CD14-positive monocyte (primary cell): ENCODE measurements around the gene ITPR2. TPM values are rescaled to one million over a fixed set of nuclear protein-coding genes. Genes with fewer than 3 reads are reported as not detected.

ENCODE experiments used
- DNase-seq, 3 donors: peaks; one replicate each; pipeline ENCODE4 v3.0.0-alpha.2; 2011 to 2022
- H2AFZ ChIP-seq: 2 replicates; pipeline ENCODE4 v1.6.0; 2012; ENCODE audit warnings: mild to moderate bottlenecking, low read depth, low read length, inconsistent platforms; ENCODE audit not compliant: insufficient read depth, poor library complexity, severe bottlenecking
- H3K27ac ChIP-seq, 2 donors: 1 replicate in 1 of 2; 2 replicates in 1 of 2; pipeline ENCODE4 v1.5.1; 2012 to 2013; ENCODE audit warnings: low read length in 2 of 2, control low read depth in 1 of 2, inconsistent platforms in 1 of 2, low read depth in 1 of 2, mild to moderate bottlenecking in 1 of 2
- H3K27me3 ChIP-seq, 2 donors: one replicate each; pipeline versions ENCODE4 v1.6.0 to v1.6.1; 2011 to 2013; ENCODE audit warnings: low read length in 2 of 2; ENCODE audit not compliant: control insufficient read depth in 2 of 2, insufficient read depth in 2 of 2
- H3K36me3 ChIP-seq, 2 donors: replicated peaks in 1 of 2; 1 replicate in 1 of 2; 2 replicates in 1 of 2; pipeline versions ENCODE4 v1.5.1 to v1.6.1; 2012 to 2013; ENCODE audit warnings: low read length in 2 of 2, control low read depth in 1 of 2, inconsistent platforms in 1 of 2, mild to moderate bottlenecking in 1 of 2; ENCODE audit not compliant: insufficient read depth in 2 of 2, control insufficient read depth in 1 of 2
- H3K4me1 ChIP-seq, 2 donors: 1 replicate in 1 of 2; 2 replicates in 1 of 2; pipeline versions ENCODE4 v1.5.1 to v1.6.1; 2012 to 2013; ENCODE audit warnings: low read length in 2 of 2, control low read depth in 1 of 2, inconsistent platforms in 1 of 2, mild to moderate bottlenecking in 1 of 2, moderate library complexity in 1 of 2; ENCODE audit not compliant: insufficient read depth in 2 of 2, control insufficient read depth in 1 of 2
- H3K4me2 ChIP-seq: replicated peaks from 2 replicates; pipeline ENCODE3; 2012; ENCODE audit warnings: low read length, moderate library complexity, mild to moderate bottlenecking; ENCODE audit not compliant: poor library complexity, severe bottlenecking; ENCODE audit errors: extremely low read depth
- H3K4me3 ChIP-seq, 3 experiments: fragments of 200-600 bp in 1 of 3; sonication (generic) in 1 of 3; replicated peaks in 1 of 3; 1 replicate in 2 of 3; 2 replicates in 1 of 3; pipeline ENCODE4 v1.5.1; 2011 to 2013; ENCODE audit warnings: low read length in 3 of 3, mild to moderate bottlenecking in 3 of 3, control low read depth in 2 of 3, low read depth in 2 of 3, inconsistent platforms in 1 of 3, moderate library complexity in 1 of 3
- H3K79me2 ChIP-seq: 2 replicates; pipeline ENCODE4 v1.6.0; 2012; ENCODE audit warnings: mild to moderate bottlenecking, control low read depth, inconsistent platforms, low read length, moderate library complexity; ENCODE audit not compliant: insufficient read depth
- H3K9ac ChIP-seq: 2 replicates; pipeline ENCODE4 v1.6.0; 2017; ENCODE audit warnings: low read length, mild to moderate bottlenecking; ENCODE audit not compliant: insufficient read depth, poor library complexity, severe bottlenecking
- H3K9me3 ChIP-seq, 2 donors: replicated peaks in 1 of 2; 1 replicate in 1 of 2; 2 replicates in 1 of 2; pipeline versions ENCODE4 v1.5.1 to v1.6.1; 2012 to 2013; ENCODE audit warnings: low read length in 2 of 2, control low read depth in 1 of 2; ENCODE audit not compliant: control insufficient read depth in 1 of 2, insufficient read depth in 1 of 2
- H4K20me1 ChIP-seq: 2 replicates; pipeline ENCODE4 v1.6.0; 2012; ENCODE audit warnings: mild to moderate bottlenecking, low read length, control low read depth, moderate library complexity; ENCODE audit not compliant: insufficient read depth
- H3K27ac Mint-ChIP-seq, 7 donors: one replicate each; pipeline ENCODE4 v1.8.0; 2020; ENCODE audit warnings: mild to moderate bottlenecking in 7 of 7, mixed read lengths in 7 of 7, moderate library complexity in 6 of 7, inconsistent platforms in 2 of 7
- H3K27me3 Mint-ChIP-seq, 3 donors: one replicate each; pipeline ENCODE4 v1.8.0; 2021 to 2022; ENCODE audit warnings: low read depth in 3 of 3, mild to moderate bottlenecking in 3 of 3, mixed read lengths in 3 of 3, moderate library complexity in 3 of 3, inconsistent platforms in 1 of 3
- H3K36me3 Mint-ChIP-seq, 2 donors: one replicate each; pipeline ENCODE4 v1.8.0; 2020; ENCODE audit warnings: mixed read lengths in 2 of 2, inconsistent platforms in 1 of 2, mild to moderate bottlenecking in 1 of 2
- H3K4me1 Mint-ChIP-seq: one replicate; pipeline ENCODE4 v1.8.0; 2020; ENCODE audit warnings: mild to moderate bottlenecking, mixed read lengths
- H3K4me3 Mint-ChIP-seq, 2 donors: one replicate each; pipeline ENCODE4 v1.8.0; 2020; ENCODE audit warnings: mild to moderate bottlenecking in 2 of 2, mixed read lengths in 2 of 2, moderate library complexity in 1 of 2
- H3K9me3 Mint-ChIP-seq, 7 donors: one replicate each; pipeline ENCODE4 v1.8.0; 2020 to 2022; ENCODE audit warnings: mixed read lengths in 7 of 7, mild to moderate bottlenecking in 6 of 7, moderate library complexity in 6 of 7, inconsistent platforms in 2 of 7
- WGBS: methylation state at CpG from one replicate; pipeline ENCODE4 v1.1.5; 2013; ENCODE audit warnings: missing lambda C conversion rate; ENCODE audit not compliant: insufficient coverage; 5-methylcytosine and 5-hydroxymethylcytosine counted together
- intact Hi-C, 2 donors: fragments of 100-400 bp; cut with micrococcal nuclease; formaldehyde crosslinking; loops; one replicate each; pipeline versions ENCODE4 v1.15.0 to v1.15.1; 2023
- polyA plus RNA-seq, 3 donors: library from polyadenylated mRNA; depleted of rRNA in 1 of 3; unstranded in 2 of 3; stranded (reverse) in 1 of 3; fragments of 300-500 nt in 2 of 3; fragments of >200 nt in 1 of 3; fragmentation: Illumina TruSeq in 2 of 3; gene quantifications; 1 replicate in 2 of 3; 2 replicates in 1 of 3; pipeline ENCODE4 v1.2.3, GENCODE V29; 2012 to 2021
- TF ChIP-seq, protein P1 (sequence below): fragments of 200-600 bp; IDR thresholded peaks from one replicate; pipeline ENCODE4 v1.8.0; 2022; ENCODE audit warnings: antibody characterized with exemption, mild to moderate bottlenecking

Gene ITPR2
- polyA plus RNA-seq, 3 donors: 2.7 to 6.4 (median 5.7) TPM

DNA sequence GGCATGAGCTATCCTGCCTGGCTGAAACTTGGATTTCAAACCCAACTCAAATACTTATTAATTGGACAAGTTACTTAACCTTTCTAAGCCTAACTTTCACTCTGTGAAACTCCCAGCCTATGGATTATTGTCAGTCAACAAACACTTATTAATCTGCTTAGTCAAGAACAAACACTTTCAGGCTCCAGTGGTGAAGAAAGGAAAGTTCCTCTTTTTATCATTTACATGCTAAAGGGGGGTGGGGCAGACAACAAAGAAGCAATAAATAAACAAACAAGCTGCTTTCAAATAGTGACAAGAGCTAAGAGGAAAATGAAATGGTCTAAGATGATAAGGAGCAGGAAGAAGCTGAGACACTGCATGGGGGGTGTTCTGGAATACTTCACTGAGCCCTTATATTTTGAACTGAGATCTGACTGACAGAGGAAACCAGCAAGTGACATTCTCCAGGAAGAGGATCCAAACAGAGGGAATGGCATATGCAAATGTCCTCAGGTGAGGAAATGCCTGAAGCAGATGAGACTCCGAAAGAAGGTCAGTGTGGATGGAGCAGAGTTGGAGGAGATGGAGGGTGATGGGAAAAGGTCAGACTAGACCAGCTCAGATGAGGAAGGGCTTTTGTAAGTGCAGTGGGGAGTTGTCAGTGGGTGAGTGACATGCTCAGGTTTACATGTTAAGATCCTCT, 259.6 kb downstream of the ITPR2 start:
- no peak overlapping the region for H2AFZ ChIP-seq
- intact Hi-C loops: no loop called here
- H3K36me3 ChIP-seq: peaks cover 3 to 29% of the 10 kb centered on the region in 2 donors
- H3K9me3 ChIP-seq: no peaks in the 10 kb centered on the region
- no peak overlapping the region for H3K4me3 ChIP-seq
- Mint-ChIP-seq H3K27me3 (peaks cover 0 to 5% (median 0%) of the 10 kb centered on the region in 3 donors), H3K9me3 (peaks cover 0 to 1% (median 0%) of the 10 kb centered on the region in 7 donors), H3K27ac (peak overlapping the region in 3 of 7 donors; percentile 0 to 13 (median 3)), H3K4me1 (peaks cover 16% of the 10 kb centered on the region), H3K36me3 (peaks cover 32% of the 10 kb centered on the region in 2 donors), H3K4me3 (no peak overlapping the region)
- peaks cover 3% of the 10 kb centered on the region for H4K20me1 ChIP-seq
- H3K4me1 ChIP-seq: peaks cover 5 to 8% of the 10 kb centered on the region in 2 donors
- no peak overlapping the region for H3K9ac ChIP-seq
- no peak for DNase-seq
- H3K27ac ChIP-seq: peak overlapping the region in 1 of 2 donors; percentile 21
- H3K4me2 ChIP-seq: no peak overlapping the region
- TF ChIP-seq, protein P1, sequence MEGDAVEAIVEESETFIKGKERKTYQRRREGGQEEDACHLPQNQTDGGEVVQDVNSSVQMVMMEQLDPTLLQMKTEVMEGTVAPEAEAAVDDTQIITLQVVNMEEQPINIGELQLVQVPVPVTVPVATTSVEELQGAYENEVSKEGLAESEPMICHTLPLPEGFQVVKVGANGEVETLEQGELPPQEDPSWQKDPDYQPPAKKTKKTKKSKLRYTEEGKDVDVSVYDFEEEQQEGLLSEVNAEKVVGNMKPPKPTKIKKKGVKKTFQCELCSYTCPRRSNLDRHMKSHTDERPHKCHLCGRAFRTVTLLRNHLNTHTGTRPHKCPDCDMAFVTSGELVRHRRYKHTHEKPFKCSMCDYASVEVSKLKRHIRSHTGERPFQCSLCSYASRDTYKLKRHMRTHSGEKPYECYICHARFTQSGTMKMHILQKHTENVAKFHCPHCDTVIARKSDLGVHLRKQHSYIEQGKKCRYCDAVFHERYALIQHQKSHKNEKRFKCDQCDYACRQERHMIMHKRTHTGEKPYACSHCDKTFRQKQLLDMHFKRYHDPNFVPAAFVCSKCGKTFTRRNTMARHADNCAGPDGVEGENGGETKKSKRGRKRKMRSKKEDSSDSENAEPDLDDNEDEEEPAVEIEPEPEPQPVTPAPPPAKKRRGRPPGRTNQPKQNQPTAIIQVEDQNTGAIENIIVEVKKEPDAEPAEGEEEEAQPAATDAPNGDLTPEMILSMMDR: no peak
- no peaks in the 10 kb centered on the region for H3K27me3 ChIP-seq
- WGBS: 100% methylated on average over 1 of the region's 1 CpG
- H3K79me2 ChIP-seq: no peaks in the 10 kb centered on the region

- peaks cover 0 to 1% (median 0%) of the 10 kb centered on the region in 7 donors for H3K9me3 Mint-ChIP-seq
- no peaks in the 10 kb centered on the region for H3K27me3 ChIP-seq
- no peak overlapping the region for H3K27ac ChIP-seq
- H3K27me3 Mint-ChIP-seq: peaks cover 0 to 3% (median 0%) of the 10 kb centered on the region in 3 donors
- H3K4me1 ChIP-seq: peaks cover 5 to 8% of the 10 kb centered on the region in 2 donors
- peaks cover 3% of the 10 kb centered on the region for H4K20me1 ChIP-seq
- H3K4me3 ChIP-seq: no peak overlapping the region
- no peak overlapping the region for H2AFZ ChIP-seq
- peaks cover 16% of the 10 kb centered on the region for H3K4me1 Mint-ChIP-seq
- no peak for DNase-seq
- intact Hi-C loops: no loop called here
- H3K79me2 ChIP-seq: no peaks in the 10 kb centered on the region
- 100% methylated on average over 1 of the region's 1 CpG for WGBS
- H3K27ac Mint-ChIP-seq: no peak overlapping the region
- no peaks in the 10 kb centered on the region for H3K9me3 ChIP-seq
- no peak overlapping the region for H3K4me2 ChIP-seq
- H3K4me3 Mint-ChIP-seq: no peak overlapping the region
- TF ChIP-seq, protein P1: no peak
- H3K36me3 Mint-ChIP-seq: peaks cover 27% of the 10 kb centered on the region in 2 donors
- H3K36me3 ChIP-seq: peaks cover 0 to 20% of the 10 kb centered on the region in 2 donors
- no peak overlapping the region for H3K9ac ChIP-seq
Observed at GRCh38 chr12:26572137-26572536, 260.9 kb downstream of the ITPR2 start.
